Measurements from ENCODE around the gene NRAP. TPM values are rescaled to one million over a fixed set of nuclear protein-coding genes. Genes with fewer than 3 reads are reported as not detected.

Gene NRAP
- total RNA-seq, 2 donors from 2014 or later = not detected

DNA sequence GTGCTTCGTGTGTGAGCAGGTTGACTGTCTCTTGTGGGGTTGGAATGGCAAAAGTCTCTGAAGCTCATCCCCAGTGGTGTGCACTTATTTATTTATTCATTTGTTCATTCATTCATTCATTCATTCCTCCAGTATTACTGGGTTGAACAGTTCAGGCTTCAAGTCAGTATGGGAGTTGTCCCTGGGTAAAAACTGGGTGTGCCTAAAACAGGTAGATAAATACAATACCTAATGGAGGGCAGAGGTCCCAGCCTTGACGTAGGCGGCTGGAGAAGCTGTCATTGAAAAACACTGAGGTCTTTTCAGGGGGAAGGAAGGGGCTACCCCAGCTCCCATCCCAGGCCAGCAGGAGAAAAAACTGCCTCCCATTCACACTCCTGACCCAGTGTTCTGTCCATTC is 26.9 kb upstream of the NRAP start:
- DNase-seq (ENCODE audit: low spot score) = no peak
- TF ChIP-seq, protein P1, sequence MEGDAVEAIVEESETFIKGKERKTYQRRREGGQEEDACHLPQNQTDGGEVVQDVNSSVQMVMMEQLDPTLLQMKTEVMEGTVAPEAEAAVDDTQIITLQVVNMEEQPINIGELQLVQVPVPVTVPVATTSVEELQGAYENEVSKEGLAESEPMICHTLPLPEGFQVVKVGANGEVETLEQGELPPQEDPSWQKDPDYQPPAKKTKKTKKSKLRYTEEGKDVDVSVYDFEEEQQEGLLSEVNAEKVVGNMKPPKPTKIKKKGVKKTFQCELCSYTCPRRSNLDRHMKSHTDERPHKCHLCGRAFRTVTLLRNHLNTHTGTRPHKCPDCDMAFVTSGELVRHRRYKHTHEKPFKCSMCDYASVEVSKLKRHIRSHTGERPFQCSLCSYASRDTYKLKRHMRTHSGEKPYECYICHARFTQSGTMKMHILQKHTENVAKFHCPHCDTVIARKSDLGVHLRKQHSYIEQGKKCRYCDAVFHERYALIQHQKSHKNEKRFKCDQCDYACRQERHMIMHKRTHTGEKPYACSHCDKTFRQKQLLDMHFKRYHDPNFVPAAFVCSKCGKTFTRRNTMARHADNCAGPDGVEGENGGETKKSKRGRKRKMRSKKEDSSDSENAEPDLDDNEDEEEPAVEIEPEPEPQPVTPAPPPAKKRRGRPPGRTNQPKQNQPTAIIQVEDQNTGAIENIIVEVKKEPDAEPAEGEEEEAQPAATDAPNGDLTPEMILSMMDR (IDR thresholded peaks at IDR 0.05) = no peak
- no peak overlapping the region for H3K4me3 ChIP-seq
- ATAC-seq (ENCODE audit: insufficient number of reproducible peaks, low FRiP score, low read depth) = no peak
- H3K4me1 ChIP-seq (ENCODE audit: control insufficient read depth in 1 of 2, low read depth in 2 of 2) = no peaks in the 10 kb centered on the region
- H3K36me3 ChIP-seq = peaks cover 9% of the 10 kb centered on the region
- no peaks in the 10 kb centered on the region for H3K27me3 ChIP-seq (replicated peaks; ENCODE audit: insufficient read depth)
- peaks cover 29% of the 10 kb centered on the region for H3K9me3 ChIP-seq
- no peak overlapping the region for H3K27ac ChIP-seq

DNA sequence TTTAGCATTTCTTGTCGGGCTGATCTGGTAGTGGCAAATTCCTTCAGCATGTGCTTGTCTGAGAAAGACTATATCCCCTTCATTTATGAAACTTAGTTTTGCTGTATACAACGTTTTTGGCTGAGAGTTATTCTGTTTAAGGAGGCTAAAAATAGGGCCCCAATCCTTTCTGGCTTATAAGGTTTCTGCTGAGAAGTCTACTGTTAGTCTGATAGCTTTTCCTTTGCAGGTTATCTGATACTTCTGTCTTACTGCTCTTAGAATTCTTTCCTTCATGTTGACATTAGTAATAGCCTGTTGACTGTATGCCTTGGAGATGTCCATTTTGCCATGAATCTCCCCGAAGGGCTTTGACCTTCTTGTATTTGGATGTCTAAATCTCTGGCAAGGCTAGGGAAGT is 25.7 kb upstream of the NRAP start:
- Histone ChIP-seq H3K4me1 (ENCODE audit: control insufficient read depth in 1 of 2, low read depth in 2 of 2) (no peaks in the 10 kb centered on the region), H3K4me3 (no peak overlapping the region), H3K9me3 (peaks cover 31% of the 10 kb centered on the region), H3K27ac (no peak overlapping the region), H3K27me3 (replicated peaks; ENCODE audit: insufficient read depth) (no peaks in the 10 kb centered on the region), H3K36me3 (peaks cover 9% of the 10 kb centered on the region)
- ATAC-seq (ENCODE audit: insufficient number of reproducible peaks, low FRiP score, low read depth) = no peak
- TF ChIP-seq, protein P1 (IDR thresholded peaks at IDR 0.05) = no peak
- no peak for DNase-seq (ENCODE audit: low spot score)

DNA sequence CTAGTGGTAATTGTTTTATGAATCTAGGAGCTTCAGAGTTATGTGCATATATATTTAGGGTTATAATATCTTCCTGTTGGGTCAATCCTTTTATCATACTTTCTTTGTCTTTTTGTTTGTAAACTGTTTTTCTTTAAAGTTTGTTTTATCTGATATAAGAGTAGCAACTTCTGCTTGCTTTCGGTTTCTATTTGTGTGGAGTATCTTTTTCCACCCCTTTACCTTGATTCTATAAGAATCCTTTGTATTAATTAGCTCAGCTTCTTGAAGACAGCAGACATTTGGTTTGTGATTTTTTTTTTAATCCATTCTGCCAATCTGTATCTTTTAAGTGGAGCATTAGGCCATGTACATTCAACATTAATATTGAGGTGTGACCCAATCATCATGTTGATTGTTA is 25.2 kb upstream of the NRAP start:
- ATAC-seq (ENCODE audit: insufficient number of reproducible peaks, low FRiP score, low read depth) (no peak), DNase-seq (ENCODE audit: low spot score) (no peak)
- H3K27me3 ChIP-seq (replicated peaks; ENCODE audit: insufficient read depth) = no peaks in the 10 kb centered on the region
- TF ChIP-seq, protein P1 (IDR thresholded peaks at IDR 0.05) = no peak
- H3K36me3 ChIP-seq = peaks cover 9% of the 10 kb centered on the region
- H3K27ac ChIP-seq = no peak overlapping the region
- H3K9me3 ChIP-seq = peaks cover 32% of the 10 kb centered on the region
- no peak overlapping the region for H3K4me3 ChIP-seq
- no peaks in the 10 kb centered on the region for H3K4me1 ChIP-seq (ENCODE audit: control insufficient read depth in 1 of 2, low read depth in 2 of 2)

DNA sequence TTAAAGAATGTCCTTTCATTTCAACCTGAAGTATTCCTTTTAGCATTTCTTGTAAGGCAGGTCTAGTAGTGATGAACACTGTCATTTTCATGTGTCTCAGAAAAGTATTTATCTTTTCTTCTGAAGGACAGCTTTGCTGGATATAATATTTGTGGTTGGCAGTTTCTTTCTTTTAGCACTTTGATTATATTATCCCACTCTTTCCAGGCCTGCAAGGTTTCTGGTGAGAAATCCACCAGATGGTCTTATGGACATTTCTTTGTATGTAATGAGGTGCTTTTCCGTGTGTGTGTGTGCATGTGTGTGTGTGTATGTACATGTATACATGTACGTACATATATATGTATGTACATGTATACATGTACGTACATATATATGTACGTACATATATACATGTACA is 23.2 kb upstream of the NRAP start:
- no peaks in the 10 kb centered on the region for H3K27me3 ChIP-seq (replicated peaks; ENCODE audit: insufficient read depth)
- TF ChIP-seq, protein P1 (IDR thresholded peaks at IDR 0.05) = no peak
- peaks cover 0 to under 1% of the 10 kb centered on the region in 2 donors for H3K4me1 ChIP-seq (ENCODE audit: control insufficient read depth in 1 of 2, low read depth in 2 of 2)
- H3K9me3 ChIP-seq = peaks cover 18% of the 10 kb centered on the region
- no peaks in the 10 kb centered on the region for H3K36me3 ChIP-seq
- no peak for ATAC-seq (ENCODE audit: insufficient number of reproducible peaks, low FRiP score, low read depth)
- H3K27ac ChIP-seq = no peak overlapping the region
- DNase-seq (ENCODE audit: low spot score) = no peak
- no peak overlapping the region for H3K4me3 ChIP-seq

DNA sequence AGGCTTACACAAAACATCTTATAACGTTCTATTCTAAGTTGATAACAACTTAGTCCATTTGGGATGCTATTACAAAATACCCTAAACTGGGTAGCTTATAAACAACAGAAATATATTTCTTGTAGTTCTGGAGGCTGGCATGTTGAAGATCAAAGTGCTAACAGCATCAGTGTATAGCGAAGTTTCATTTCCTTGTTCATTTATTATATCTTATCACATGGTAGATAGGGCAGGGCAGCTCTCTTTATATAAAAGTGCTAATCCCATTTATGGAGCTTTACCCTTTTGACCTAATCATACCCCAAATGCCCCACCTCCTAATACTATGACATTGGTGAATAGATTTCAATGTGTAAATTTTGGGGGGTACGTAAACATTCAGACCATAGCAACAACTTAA is 22.2 kb upstream of the NRAP start:
- no peaks in the 10 kb centered on the region for H3K36me3 ChIP-seq
- TF ChIP-seq, protein P1 (IDR thresholded peaks at IDR 0.05) = no peak
- ATAC-seq (ENCODE audit: insufficient number of reproducible peaks, low FRiP score, low read depth) (no peak), DNase-seq (ENCODE audit: low spot score) (no peak)
- H3K4me1 ChIP-seq (ENCODE audit: control insufficient read depth in 1 of 2, low read depth in 2 of 2) = peaks cover 6 to 10% of the 10 kb centered on the region in 2 donors
- no peaks in the 10 kb centered on the region for H3K27me3 ChIP-seq (replicated peaks; ENCODE audit: insufficient read depth)
- H3K9me3 ChIP-seq = peaks cover 18% of the 10 kb centered on the region
- no peak overlapping the region for H3K27ac ChIP-seq
- no peak overlapping the region for H3K4me3 ChIP-seq

Data from thoracic aorta (tissue), 2 donors.